ENCODE data around the gene COL10A1.

Gene COL10A1

GRCh38 chr6:116136933-116137340 is 11.0 kb upstream of the COL10A1 start:
- no peak overlapping the region for H3K4me3 ChIP-seq (ENCODE audit: low read depth, low read length)
- TF ChIP-seq MYC (IDR thresholded peaks at IDR 0.05; ENCODE audit: low read depth, low read length): no peak
- TF ChIP-seq MAX (IDR thresholded peaks at IDR 0.05; ENCODE audit: low read depth, low read length): no peak
- TF ChIP-seq, protein P1, sequence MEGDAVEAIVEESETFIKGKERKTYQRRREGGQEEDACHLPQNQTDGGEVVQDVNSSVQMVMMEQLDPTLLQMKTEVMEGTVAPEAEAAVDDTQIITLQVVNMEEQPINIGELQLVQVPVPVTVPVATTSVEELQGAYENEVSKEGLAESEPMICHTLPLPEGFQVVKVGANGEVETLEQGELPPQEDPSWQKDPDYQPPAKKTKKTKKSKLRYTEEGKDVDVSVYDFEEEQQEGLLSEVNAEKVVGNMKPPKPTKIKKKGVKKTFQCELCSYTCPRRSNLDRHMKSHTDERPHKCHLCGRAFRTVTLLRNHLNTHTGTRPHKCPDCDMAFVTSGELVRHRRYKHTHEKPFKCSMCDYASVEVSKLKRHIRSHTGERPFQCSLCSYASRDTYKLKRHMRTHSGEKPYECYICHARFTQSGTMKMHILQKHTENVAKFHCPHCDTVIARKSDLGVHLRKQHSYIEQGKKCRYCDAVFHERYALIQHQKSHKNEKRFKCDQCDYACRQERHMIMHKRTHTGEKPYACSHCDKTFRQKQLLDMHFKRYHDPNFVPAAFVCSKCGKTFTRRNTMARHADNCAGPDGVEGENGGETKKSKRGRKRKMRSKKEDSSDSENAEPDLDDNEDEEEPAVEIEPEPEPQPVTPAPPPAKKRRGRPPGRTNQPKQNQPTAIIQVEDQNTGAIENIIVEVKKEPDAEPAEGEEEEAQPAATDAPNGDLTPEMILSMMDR (IDR thresholded peaks at IDR 0.05; ENCODE audit: low read depth, low read length): no peak
- TF ChIP-seq POLR2A (IDR thresholded peaks at IDR 0.05; ENCODE audit: extremely low read depth, insufficient read length): no peak
- DNase-seq (ENCODE audit: low read depth): peak; percentile 31

DNA sequence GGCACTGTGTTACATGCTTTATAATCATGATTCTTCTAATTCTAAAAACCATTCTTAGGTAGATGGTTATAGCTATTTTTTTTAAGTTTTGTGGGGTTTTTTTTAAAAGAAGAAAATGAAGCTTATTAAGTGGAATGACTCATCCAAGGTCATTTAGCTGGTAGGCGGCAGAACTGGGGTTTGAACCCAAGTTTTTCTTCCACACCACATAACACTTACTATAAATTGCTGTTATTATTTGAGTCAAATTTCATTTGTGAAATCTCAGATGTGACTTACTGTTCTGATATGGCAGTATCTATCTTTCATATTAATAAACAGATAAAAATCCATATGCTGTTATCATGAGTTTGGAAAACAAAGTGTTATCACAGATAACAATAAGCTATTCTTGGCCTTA is 10.4 kb upstream of the COL10A1 start:
- DNase-seq (ENCODE audit: low read depth): no peak
- H3K4me3 ChIP-seq (ENCODE audit: low read depth, low read length): no peak overlapping the region
- TF ChIP-seq MYC (IDR thresholded peaks at IDR 0.05; ENCODE audit: low read depth, low read length) (no peak), MAX (IDR thresholded peaks at IDR 0.05; ENCODE audit: low read depth, low read length) (no peak), POLR2A (IDR thresholded peaks at IDR 0.05; ENCODE audit: extremely low read depth, insufficient read length) (no peak)
- TF ChIP-seq, protein P1 (IDR thresholded peaks at IDR 0.05; ENCODE audit: low read depth, low read length): no peak

DNA sequence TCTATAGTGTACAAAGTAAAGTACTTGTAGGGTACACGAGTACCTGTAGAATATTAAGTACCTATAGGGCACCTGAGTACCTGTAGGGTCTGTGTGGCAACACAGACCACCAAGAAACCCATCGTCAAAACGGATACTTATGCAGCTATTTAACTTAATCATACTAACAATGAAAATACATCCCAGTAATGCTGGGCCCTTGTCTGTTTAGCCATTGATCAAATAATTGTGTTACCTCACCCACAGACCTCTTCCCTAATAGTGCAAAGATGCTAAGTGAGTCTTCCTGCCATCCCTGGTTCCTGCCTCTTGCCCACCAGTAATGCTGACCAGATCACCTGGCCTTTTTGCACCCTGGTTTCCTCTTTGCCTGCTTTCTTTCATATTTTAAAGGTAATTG is 7.5 kb upstream of the COL10A1 start:
- TF ChIP-seq POLR2A (IDR thresholded peaks at IDR 0.05; ENCODE audit: extremely low read depth, insufficient read length): no peak
- TF ChIP-seq MYC (IDR thresholded peaks at IDR 0.05; ENCODE audit: low read depth, low read length): no peak
- TF ChIP-seq, protein P1 (IDR thresholded peaks at IDR 0.05; ENCODE audit: low read depth, low read length): no peak
- no peak for TF ChIP-seq MAX (IDR thresholded peaks at IDR 0.05; ENCODE audit: low read depth, low read length)
- no peak overlapping the region for H3K4me3 ChIP-seq (ENCODE audit: low read depth, low read length)

DNA sequence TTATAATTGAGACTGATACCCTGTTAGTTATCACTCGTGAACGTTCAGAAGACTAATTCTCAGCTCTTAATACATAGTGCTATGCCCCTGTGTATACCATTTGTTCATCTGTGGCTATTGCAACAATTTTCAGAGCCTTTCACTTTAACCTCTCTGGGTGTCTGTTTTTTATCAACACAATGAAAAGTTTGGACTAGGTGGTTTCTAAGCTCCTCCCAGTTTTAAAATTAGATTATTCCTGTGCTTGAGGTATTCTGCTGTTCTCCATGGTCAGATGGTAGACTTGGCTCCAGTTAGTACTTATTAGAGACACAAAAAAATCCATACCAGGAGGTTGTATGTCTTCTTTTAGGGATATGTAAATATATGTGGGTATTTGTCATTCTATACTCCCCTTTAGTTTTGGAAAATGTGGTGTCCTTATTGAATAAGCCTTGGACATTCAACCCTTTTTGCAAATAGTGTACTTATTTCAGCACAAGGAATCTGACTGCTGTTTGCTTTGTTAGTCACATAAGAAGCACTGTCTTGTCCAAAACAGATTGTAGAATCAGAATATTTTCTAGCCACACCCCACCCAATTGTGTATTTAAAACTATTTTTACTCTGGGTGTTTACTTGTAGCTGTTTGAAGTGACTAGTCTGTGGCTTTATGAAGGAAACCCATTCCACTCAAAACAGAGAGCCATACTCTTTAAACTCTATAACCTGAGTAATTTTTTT is 2.0 kb upstream of the COL10A1 start:
- no peak overlapping the region for H3K4me3 ChIP-seq (ENCODE audit: low read depth, low read length)
- TF ChIP-seq MAX (IDR thresholded peaks at IDR 0.05; ENCODE audit: low read depth, low read length) (no peak), MYC (IDR thresholded peaks at IDR 0.05; ENCODE audit: low read depth, low read length) (no peak), POLR2A (IDR thresholded peaks at IDR 0.05; ENCODE audit: extremely low read depth, insufficient read length) (no peak)
- TF ChIP-seq, protein P1 (IDR thresholded peaks at IDR 0.05; ENCODE audit: low read depth, low read length): no peak
- no peak for DNase-seq (ENCODE audit: low read depth)

More for the DNA sequence above, 7.5 kb upstream of the COL10A1 start:
- DNase-seq (ENCODE audit: low read depth): no peak

GRCh38 chr6:116120430-116120829 is 5.5 kb downstream of the COL10A1 start:
- H3K4me3 ChIP-seq (ENCODE audit: low read depth, low read length): no peak overlapping the region
- TF ChIP-seq POLR2A (IDR thresholded peaks at IDR 0.05; ENCODE audit: extremely low read depth, insufficient read length) (no peak), MAX (IDR thresholded peaks at IDR 0.05; ENCODE audit: low read depth, low read length) (no peak), MYC (IDR thresholded peaks at IDR 0.05; ENCODE audit: low read depth, low read length) (no peak)
- TF ChIP-seq, protein P1 (IDR thresholded peaks at IDR 0.05; ENCODE audit: low read depth, low read length): no peak
- no peak for DNase-seq (ENCODE audit: low read depth)

All from NB4 (cell line).